ENCODE data around the gene KIF6. TPM values are rescaled to one million over a fixed set of nuclear protein-coding genes. Genes with fewer than 3 reads are reported as not detected.

KIF6 gene
- total RNA-seq, 4 donors from 2014 or later, result 0.26 to 1.8 (median 1.6) TPM; not detected in 1

- no peaks in the 10 kb centered on the region for H3K9me3 ChIP-seq
- no peak overlapping the region for H3K27ac ChIP-seq
- no peak for DNase-seq
- no peak overlapping the region for H3K4me3 ChIP-seq
- H3K4me1 ChIP-seq, result no peaks in the 10 kb centered on the region
- H3K27me3 ChIP-seq, result no peaks in the 10 kb centered on the region
- TF ChIP-seq CTCF (IDR thresholded peaks at IDR 0.05) (no peak), POLR2A (IDR thresholded peaks at IDR 0.05) (no peak)
- intact Hi-C loops (cut with DNase I; ENCODE audit: low total_unique reads), result no loop called here
- H3K36me3 ChIP-seq, result no peaks in the 10 kb centered on the region
These were observed 115.0 kb downstream of the KIF6 start for GRCh38 chr6:39610221-39610620.

GRCh38 chr6:39608652-39609345 lies 116.4 kb downstream of the KIF6 start:
- H3K27ac ChIP-seq, result no peak overlapping the region
- intact Hi-C loops (cut with DNase I; ENCODE audit: low total_unique reads), result no loop called here
- DNase-seq, result no peak
- TF ChIP-seq POLR2A (IDR thresholded peaks at IDR 0.05), result no peak
- TF ChIP-seq CTCF (IDR thresholded peaks at IDR 0.05), result no peak
- H3K36me3 ChIP-seq, result no peaks in the 10 kb centered on the region
- H3K9me3 ChIP-seq, result no peaks in the 10 kb centered on the region
- no peaks in the 10 kb centered on the region for H3K27me3 ChIP-seq
- no peaks in the 10 kb centered on the region for H3K4me1 ChIP-seq
- no peak overlapping the region for H3K4me3 ChIP-seq

- no peaks in the 10 kb centered on the region for H3K4me1 ChIP-seq
- no peaks in the 10 kb centered on the region for H3K36me3 ChIP-seq
- no peak overlapping the region for H3K27ac ChIP-seq
- no peaks in the 10 kb centered on the region for H3K9me3 ChIP-seq
- DNase-seq, result no peak
- TF ChIP-seq POLR2A (IDR thresholded peaks at IDR 0.05) (no peak), CTCF (IDR thresholded peaks at IDR 0.05) (no peak)
- intact Hi-C loops (cut with DNase I; ENCODE audit: low total_unique reads), result no loop called here
- H3K4me3 ChIP-seq, result no peak overlapping the region
- no peaks in the 10 kb centered on the region for H3K27me3 ChIP-seq
These were observed 122.3 kb downstream of the KIF6 start for GRCh38 chr6:39602601-39603519.

- Histone ChIP-seq H3K9me3 (no peaks in the 10 kb centered on the region), H3K27ac (no peak overlapping the region), H3K36me3 (no peaks in the 10 kb centered on the region), H3K27me3 (no peaks in the 10 kb centered on the region), H3K4me3 (no peak overlapping the region), H3K4me1 (no peaks in the 10 kb centered on the region)
- no peak for DNase-seq
- TF ChIP-seq POLR2A (IDR thresholded peaks at IDR 0.05) (no peak), CTCF (IDR thresholded peaks at IDR 0.05) (no peak)
- intact Hi-C loops (cut with DNase I; ENCODE audit: low total_unique reads), result no loop called here
These were observed 125.2 kb downstream of the KIF6 start for GRCh38 chr6:39599973-39600372.

GRCh38 chr6:39599341-39599740 lies 125.9 kb downstream of the KIF6 start:
- H3K27ac ChIP-seq, result no peak overlapping the region
- H3K36me3 ChIP-seq, result no peaks in the 10 kb centered on the region
- H3K9me3 ChIP-seq, result no peaks in the 10 kb centered on the region
- no peak overlapping the region for H3K4me3 ChIP-seq
- intact Hi-C loops (cut with DNase I; ENCODE audit: low total_unique reads), result no loop called here
- DNase-seq, result no peak
- no peak for TF ChIP-seq POLR2A (IDR thresholded peaks at IDR 0.05)
- no peak for TF ChIP-seq CTCF (IDR thresholded peaks at IDR 0.05)
- no peaks in the 10 kb centered on the region for H3K27me3 ChIP-seq
- no peaks in the 10 kb centered on the region for H3K4me1 ChIP-seq

Measured in uterus (tissue), 4 donors.